MM.1S (cell line): ENCODE measurements around the gene HP1BP3.

Experiments
- DNase-seq: peaks from one replicate; pipeline ENCODE4 v3.0.0-alpha.2; 2015
- H2AFZ ChIP-seq: fragments of 300-600 bp; sonication (generic); 2 replicates; pipeline ENCODE4 v1.6.0; 2016; ENCODE audit warnings: antibody characterized with exemption, low read length
- H3F3A ChIP-seq: fragments of 300-600 bp; sonication (generic); 2 replicates; pipeline ENCODE4 v1.6.1; 2016; ENCODE audit warnings: mild to moderate bottlenecking, antibody characterized with exemption, low read length, moderate library complexity, mixed read lengths; ENCODE audit not compliant: insufficient read depth
- H3K27ac ChIP-seq: fragments of 300-600 bp; sonication (generic); 2 replicates; pipeline ENCODE4 v1.5.1; 2016; ENCODE audit warnings: mild to moderate bottlenecking, low read length
- H3K27me3 ChIP-seq: fragments of 300-600 bp; sonication (generic); replicated peaks from 2 replicates; pipeline ENCODE4 v1.6.0; 2016; ENCODE audit warnings: low read length; ENCODE audit not compliant: insufficient read depth
- H3K36me3 ChIP-seq: fragments of 300-600 bp; sonication (generic); replicated peaks from 2 replicates; pipeline ENCODE4 v1.6.1; 2016; ENCODE audit warnings: mild to moderate bottlenecking, low read length, mixed read lengths; ENCODE audit not compliant: insufficient read depth
- H3K4me1 ChIP-seq: fragments of 300-600 bp; sonication (generic); 2 replicates; pipeline ENCODE4 v1.6.1; 2016; ENCODE audit warnings: low read length, mixed read lengths
- H3K4me2 ChIP-seq: fragments of 300-600 bp; sonication (generic); 2 replicates; pipeline ENCODE4 v1.6.0; 2016; ENCODE audit warnings: low read depth, low read length
- H3K4me3 ChIP-seq: fragments of 300-600 bp; sonication (generic); 2 replicates; pipeline ENCODE4 v1.5.1; 2016; ENCODE audit warnings: low read length, mixed read lengths
- H3K79me2 ChIP-seq: fragments of 300-600 bp; sonication (generic); 2 replicates; pipeline ENCODE4 v1.6.1; 2016; ENCODE audit warnings: mixed run types, low read length, mixed read lengths
- H3K9ac ChIP-seq: fragments of 300-600 bp; sonication (generic); 2 replicates; pipeline ENCODE4 v1.6.1; 2016; ENCODE audit warnings: low read length, mixed read lengths
- H3K9me2 ChIP-seq: fragments of 300-600 bp; sonication (generic); replicated peaks from 2 replicates; pipeline ENCODE4 v1.6.1; 2016; ENCODE audit warnings: mild to moderate bottlenecking, low read length, mixed read lengths; ENCODE audit not compliant: insufficient read depth
- H3K9me3 ChIP-seq: fragments of 300-600 bp; sonication (generic); replicated peaks from 2 replicates; pipeline ENCODE4 v1.6.1; 2016; ENCODE audit warnings: mild to moderate bottlenecking, low read length, mixed read lengths; ENCODE audit not compliant: insufficient read depth
- H4K20me1 ChIP-seq: fragments of 300-600 bp; sonication (generic); 2 replicates; pipeline ENCODE4 v1.6.1; 2016; ENCODE audit warnings: mild to moderate bottlenecking, low read length, moderate library complexity, mixed read lengths; ENCODE audit not compliant: insufficient read depth
- EZH2 ChIP-seq: fragments of 300-600 bp; sonication (generic); optimal IDR thresholded peaks from 2 replicates; pipeline ENCODE3; 2017; ENCODE audit warnings: low read depth, mild to moderate bottlenecking, antibody characterized with exemption, low read length, mixed read lengths
- EZH2phosphoT487 ChIP-seq: fragments of 300-600 bp; sonication (generic); IDR thresholded peaks from 2 replicates; pipeline ENCODE4 v1.6.1; 2018; ENCODE audit warnings: antibody characterized with exemption, low read length
- TF ChIP-seq, protein P1 (sequence below): fragments of 300-600 bp; sonication (generic); IDR thresholded peaks from 2 replicates; pipeline ENCODE4 v1.5.1; 2016; ENCODE audit warnings: antibody characterized with exemption, low read length, mixed read lengths

The HP1BP3 gene

DNA sequence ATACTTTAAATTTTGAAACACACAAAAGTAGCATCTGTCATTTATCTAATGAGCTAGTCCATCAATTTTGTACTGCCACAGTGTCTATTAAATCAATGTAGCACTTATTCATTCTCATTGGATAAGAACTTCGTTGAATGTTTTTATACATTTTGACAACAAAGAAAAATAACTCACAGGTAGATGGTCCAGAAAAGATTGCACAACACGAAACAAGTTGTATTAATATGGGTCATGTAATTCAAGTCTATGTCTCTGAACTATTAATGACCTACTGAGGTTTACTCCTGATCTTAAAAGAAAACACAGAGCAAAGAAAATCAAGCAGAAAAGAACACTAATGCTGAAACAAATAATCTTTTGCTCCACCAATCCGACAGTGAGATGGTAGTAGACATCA is 15.3 kb downstream of the HP1BP3 start:
- Histone ChIP-seq H3K36me3 (peaks cover 29% of the 10 kb centered on the region), H3K9me3 (no peaks in the 10 kb centered on the region), H3K27me3 (no peaks in the 10 kb centered on the region), H2AFZ (no peak overlapping the region), H3K4me1 (no peaks in the 10 kb centered on the region), H3K4me3 (no peak overlapping the region), H3F3A (no peaks in the 10 kb centered on the region), H3K4me2 (no peak overlapping the region), H3K79me2 (peaks cover 33% of the 10 kb centered on the region), H4K20me1 (peaks cover 3% of the 10 kb centered on the region; the same call in 1 of the 2 replicates), H3K9me2 (no peaks in the 10 kb centered on the region), H3K27ac (no peak overlapping the region), H3K9ac (no peak overlapping the region)
- no peak for DNase-seq
- TF ChIP-seq EZH2phosphoT487 (no peak), EZH2 (no peak)
- TF ChIP-seq, protein P1, sequence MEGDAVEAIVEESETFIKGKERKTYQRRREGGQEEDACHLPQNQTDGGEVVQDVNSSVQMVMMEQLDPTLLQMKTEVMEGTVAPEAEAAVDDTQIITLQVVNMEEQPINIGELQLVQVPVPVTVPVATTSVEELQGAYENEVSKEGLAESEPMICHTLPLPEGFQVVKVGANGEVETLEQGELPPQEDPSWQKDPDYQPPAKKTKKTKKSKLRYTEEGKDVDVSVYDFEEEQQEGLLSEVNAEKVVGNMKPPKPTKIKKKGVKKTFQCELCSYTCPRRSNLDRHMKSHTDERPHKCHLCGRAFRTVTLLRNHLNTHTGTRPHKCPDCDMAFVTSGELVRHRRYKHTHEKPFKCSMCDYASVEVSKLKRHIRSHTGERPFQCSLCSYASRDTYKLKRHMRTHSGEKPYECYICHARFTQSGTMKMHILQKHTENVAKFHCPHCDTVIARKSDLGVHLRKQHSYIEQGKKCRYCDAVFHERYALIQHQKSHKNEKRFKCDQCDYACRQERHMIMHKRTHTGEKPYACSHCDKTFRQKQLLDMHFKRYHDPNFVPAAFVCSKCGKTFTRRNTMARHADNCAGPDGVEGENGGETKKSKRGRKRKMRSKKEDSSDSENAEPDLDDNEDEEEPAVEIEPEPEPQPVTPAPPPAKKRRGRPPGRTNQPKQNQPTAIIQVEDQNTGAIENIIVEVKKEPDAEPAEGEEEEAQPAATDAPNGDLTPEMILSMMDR, result no peak

DNA sequence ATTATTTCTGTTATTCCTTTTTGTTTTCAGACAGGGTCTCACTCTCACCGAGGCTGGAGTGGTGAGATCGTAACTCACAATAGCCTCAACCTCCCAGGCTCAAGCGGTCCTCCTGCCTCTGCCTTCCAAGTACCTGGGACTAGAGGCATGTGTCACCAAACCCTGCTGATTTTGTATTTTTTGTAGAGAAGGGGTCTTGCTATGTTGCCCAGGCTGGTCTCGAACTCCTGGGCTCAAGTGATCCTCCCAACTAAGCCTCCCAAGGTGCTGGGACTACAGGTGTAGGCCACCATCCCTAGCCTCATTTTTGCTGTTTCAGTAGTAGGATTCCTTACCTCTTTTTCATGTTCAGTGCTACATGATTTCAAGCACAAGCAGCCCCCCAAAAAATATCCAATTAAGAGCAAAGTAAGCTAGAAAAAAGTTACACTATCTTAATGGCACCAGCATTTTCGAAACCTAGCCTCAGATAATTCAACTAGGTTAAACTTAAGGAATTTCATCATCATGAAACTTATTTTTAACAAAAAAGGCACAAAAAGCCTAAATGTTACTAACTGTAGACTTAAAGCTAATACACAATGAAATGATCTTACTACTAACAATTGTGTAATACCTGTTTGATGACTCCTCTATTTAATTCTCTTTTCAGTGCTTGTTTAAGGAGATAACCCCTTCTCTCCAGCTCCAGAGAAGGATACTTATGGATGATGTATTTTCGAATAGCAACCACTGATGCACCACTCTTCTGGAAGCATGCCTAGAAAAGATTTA is 16.6 kb downstream of the HP1BP3 start:
- H2AFZ ChIP-seq, result no peak overlapping the region
- peaks cover 24% of the 10 kb centered on the region for H3K36me3 ChIP-seq
- H3K27ac ChIP-seq, result no peak overlapping the region
- H3K9me3 ChIP-seq, result no peaks in the 10 kb centered on the region
- H3K27me3 ChIP-seq, result no peaks in the 10 kb centered on the region
- no peaks in the 10 kb centered on the region for H3K9me2 ChIP-seq
- no peak overlapping the region for H3K4me2 ChIP-seq
- TF ChIP-seq EZH2phosphoT487 (no peak), EZH2 (no peak)
- TF ChIP-seq, protein P1, result no peak
- no peak overlapping the region for H3K9ac ChIP-seq
- H3K4me3 ChIP-seq, result no peak overlapping the region
- no peaks in the 10 kb centered on the region for H3F3A ChIP-seq
- peaks cover 21% of the 10 kb centered on the region for H3K79me2 ChIP-seq
- no peaks in the 10 kb centered on the region for H3K4me1 ChIP-seq
- H4K20me1 ChIP-seq, result no peaks in the 10 kb centered on the region
- DNase-seq, result no peak

DNA sequence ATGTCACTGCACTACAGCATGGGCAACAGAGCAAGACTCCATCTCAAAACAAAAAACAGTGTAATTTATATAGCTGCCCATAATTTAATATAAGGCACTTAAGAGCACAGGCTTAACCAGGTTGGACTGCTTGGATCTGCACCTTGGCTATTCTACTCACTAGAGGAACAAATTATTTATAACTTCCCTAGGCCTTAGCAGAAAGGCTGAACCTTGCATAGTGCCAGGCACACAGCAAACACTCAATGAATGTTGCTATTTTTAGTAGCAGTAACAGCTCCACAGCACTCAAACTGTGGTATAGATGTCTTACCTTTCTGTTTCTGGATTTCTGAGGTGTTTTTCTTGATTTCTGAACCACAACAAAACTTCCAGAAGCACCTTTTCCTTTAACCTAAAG is 19.8 kb downstream of the HP1BP3 start:
- H3K4me2 ChIP-seq, result no peak overlapping the region
- TF ChIP-seq EZH2phosphoT487 (no peak), EZH2 (no peak)
- TF ChIP-seq, protein P1, result no peak
- DNase-seq, result no peak
- no peak overlapping the region for H3K4me3 ChIP-seq
- H4K20me1 ChIP-seq, result no peaks in the 10 kb centered on the region
- H3K36me3 ChIP-seq, result peaks cover 10% of the 10 kb centered on the region
- no peak overlapping the region for H2AFZ ChIP-seq
- H3K27ac ChIP-seq, result no peak overlapping the region
- H3K27me3 ChIP-seq, result no peaks in the 10 kb centered on the region
- H3K9ac ChIP-seq, result no peak overlapping the region
- no peaks in the 10 kb centered on the region for H3K9me3 ChIP-seq
- H3K9me2 ChIP-seq, result no peaks in the 10 kb centered on the region
- peaks cover under 1% of the 10 kb centered on the region for H3K79me2 ChIP-seq
- no peaks in the 10 kb centered on the region for H3F3A ChIP-seq
- no peaks in the 10 kb centered on the region for H3K4me1 ChIP-seq
